HG03159 (cell line): ENCODE data around the gene ATP6V1F.

Experiments used
- ATAC-seq: cut with Tn5 transposase; IDR thresholded peaks from one replicate; pipeline ENCODE4 v1.9.1; 2021; ENCODE audit warnings: mild to moderate bottlenecking, moderate library complexity; ENCODE audit not compliant: unreplicated experiment

The ATP6V1F gene

GRCh38 chr7:128914566-128915151, 52.0 kb downstream of the ATP6V1F start:
- ATAC-seq = no peak

GRCh38 chr7:128915271-128915819, 52.7 kb downstream of the ATP6V1F start:
- ATAC-seq = no peak
